Mesodermal cell (in vitro differentiated cells): ENCODE measurements around the gene CLCN5.

Source experiments
- H3K27ac ChIP-seq: 2 replicates; pipeline ENCODE4 v1.7.0; 2013; ENCODE audit warnings: mild to moderate bottlenecking, low read depth, low read length, moderate library complexity; ENCODE audit not compliant: severe bottlenecking
- H3K36me3 ChIP-seq: 2 replicates; pipeline ENCODE4 v1.7.1; 2013; ENCODE audit warnings: mild to moderate bottlenecking, low read length, moderate library complexity; ENCODE audit not compliant: control insufficient read depth, insufficient read depth
- H3K4me1 ChIP-seq: one replicate; pipeline ENCODE4 v1.7.1; 2013; ENCODE audit warnings: mild to moderate bottlenecking, low read length; ENCODE audit not compliant: insufficient read depth, control insufficient read depth, poor library complexity, severe bottlenecking
- H3K4me3 ChIP-seq: 2 replicates; pipeline ENCODE4 v1.7.0; 2013; ENCODE audit warnings: low read length, control low read depth, mild to moderate bottlenecking; ENCODE audit not compliant: insufficient read depth, poor library complexity, severe bottlenecking; ENCODE audit errors: extremely low read depth
- H3K9me3 ChIP-seq: 2 replicates; pipeline ENCODE4 v1.7.1; 2013; ENCODE audit warnings: mild to moderate bottlenecking, low read length, moderate library complexity; ENCODE audit not compliant: control insufficient read depth
- WGBS, 2 experiments: methylation state at CpG; one replicate each; pipeline ENCODE4 v1.1.5; 2013; ENCODE audit warnings: missing lambda C conversion rate in 2 of 2; ENCODE audit not compliant: insufficient coverage in 2 of 2; 5-methylcytosine and 5-hydroxymethylcytosine counted together

CLCN5 gene

DNA sequence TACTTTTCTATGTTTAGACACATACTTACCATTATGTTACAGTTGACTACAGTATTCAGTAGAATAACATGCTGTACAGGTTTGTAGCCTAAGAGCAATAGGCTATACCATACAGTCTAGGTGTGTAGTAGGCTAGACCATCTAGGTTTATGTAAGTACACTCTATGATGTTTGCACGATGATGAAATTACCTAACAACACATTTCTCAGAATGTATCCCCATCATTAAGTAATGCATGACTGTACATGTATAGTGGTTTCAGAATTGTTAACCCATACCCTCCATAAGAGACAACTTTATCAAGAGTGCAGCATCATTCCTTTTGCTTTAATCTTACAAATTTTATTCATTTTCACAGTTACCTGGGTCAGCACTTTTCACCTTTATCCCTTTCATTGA, 126.8 kb downstream of the CLCN5 start:
- Histone ChIP-seq H3K27ac (no peak overlapping the region), H3K9me3 (no peaks in the 10 kb centered on the region), H3K4me3 (no peak overlapping the region), H3K4me1 (no peaks in the 10 kb centered on the region), H3K36me3 (peaks cover 5% of the 10 kb centered on the region)
- no CpG with 5 or more reads among the region's 1 CpG for WGBS, 2 experiments

GRCh38 chrX:50054147-50054546, 131.8 kb downstream of the CLCN5 start:
- H3K27ac ChIP-seq: no peak overlapping the region
- no peaks in the 10 kb centered on the region for H3K9me3 ChIP-seq
- no CpG with 5 or more reads among the region's 1 CpG for WGBS, 2 experiments
- H3K36me3 ChIP-seq: peaks cover 14% of the 10 kb centered on the region
- no peak overlapping the region for H3K4me3 ChIP-seq
- H3K4me1 ChIP-seq: no peaks in the 10 kb centered on the region

DNA sequence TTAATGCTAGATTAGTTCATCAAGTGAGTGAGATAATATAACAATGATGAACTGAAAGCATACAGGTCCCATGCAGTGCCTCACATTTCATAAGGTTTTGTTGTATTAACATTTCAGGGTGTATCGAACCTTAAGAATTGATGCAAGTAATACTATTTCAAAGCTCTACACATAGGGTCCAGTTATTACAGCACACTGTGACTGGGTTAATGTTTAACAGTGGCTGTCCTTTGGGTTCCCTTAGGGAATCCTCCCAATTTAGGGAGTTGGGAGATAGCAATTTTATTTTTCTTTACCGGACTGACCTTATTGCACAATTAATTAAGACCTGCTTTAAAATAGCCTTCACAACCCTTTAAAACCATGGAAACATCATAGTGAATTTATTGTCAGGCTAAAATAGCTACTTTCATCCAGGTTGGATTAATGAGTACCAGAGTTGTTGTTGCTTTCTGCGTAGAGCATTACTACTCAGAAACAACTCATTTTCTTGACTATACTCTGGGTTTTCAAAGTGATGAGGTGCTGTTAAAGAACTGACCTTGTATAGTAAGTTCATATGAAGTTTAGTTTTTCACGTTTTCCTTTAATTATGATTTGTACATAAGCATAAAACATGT, 144.0 kb downstream of the CLCN5 start:
- no peak overlapping the region for H3K27ac ChIP-seq
- H3K36me3 ChIP-seq: peaks cover 13% of the 10 kb centered on the region
- H3K4me3 ChIP-seq: no peak overlapping the region
- no peaks in the 10 kb centered on the region for H3K9me3 ChIP-seq
- peaks cover 13% of the 10 kb centered on the region for H3K4me1 ChIP-seq
- WGBS, 2 experiments: no CpG with 5 or more reads among the region's 4 CpGs

GRCh38 chrX:50067435-50068284, 145.3 kb downstream of the CLCN5 start:
- H3K36me3 ChIP-seq: peaks cover 16% of the 10 kb centered on the region
- peak overlapping the region; percentile 95 for H3K27ac ChIP-seq
- H3K4me1 ChIP-seq: peaks cover 13% of the 10 kb centered on the region
- no peaks in the 10 kb centered on the region for H3K9me3 ChIP-seq
- 0% methylated on average over 1 of the region's 9 CpGs; no CpG with 5 or more reads in 1 of the 2 experiments for WGBS, 2 experiments
- H3K4me3 ChIP-seq: peak overlapping the region; percentile 14

- Histone ChIP-seq H3K4me1 (peaks cover 13% of the 10 kb centered on the region), H3K9me3 (no peaks in the 10 kb centered on the region), H3K27ac (peak overlapping the region; percentile 95), H3K36me3 (peaks cover 19% of the 10 kb centered on the region), H3K4me3 (no peak overlapping the region)
- WGBS, 2 experiments: no CpG with 5 or more reads among the region's 2 CpGs
Observed at GRCh38 chrX:50068285-50068563, 145.8 kb downstream of the CLCN5 start.

DNA sequence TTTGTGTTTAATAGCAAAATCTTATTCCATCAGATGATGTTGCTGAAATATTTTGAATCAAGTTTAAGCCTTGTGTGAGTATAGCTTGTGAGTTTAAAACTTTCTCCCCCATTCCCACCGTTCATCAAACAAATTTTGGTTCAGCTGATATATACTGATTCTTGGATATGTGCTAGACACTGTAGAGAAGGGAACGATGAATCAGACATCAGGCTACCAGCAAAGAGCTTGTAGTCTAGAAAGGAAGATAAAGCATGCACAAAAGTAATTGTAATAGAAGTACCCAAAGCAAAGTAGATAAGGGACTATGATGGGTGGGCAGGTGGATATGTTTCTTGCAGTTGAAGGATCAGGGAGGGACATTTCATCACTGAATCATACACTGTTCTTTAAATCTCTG, 146.5 kb downstream of the CLCN5 start:
- Histone ChIP-seq H3K27ac (no peak overlapping the region), H3K4me3 (no peak overlapping the region), H3K4me1 (peaks cover 13% of the 10 kb centered on the region), H3K36me3 (peaks cover 23% of the 10 kb centered on the region), H3K9me3 (no peaks in the 10 kb centered on the region)
- WGBS, 2 experiments: no CpG with 5 or more reads among the region's 2 CpGs

DNA sequence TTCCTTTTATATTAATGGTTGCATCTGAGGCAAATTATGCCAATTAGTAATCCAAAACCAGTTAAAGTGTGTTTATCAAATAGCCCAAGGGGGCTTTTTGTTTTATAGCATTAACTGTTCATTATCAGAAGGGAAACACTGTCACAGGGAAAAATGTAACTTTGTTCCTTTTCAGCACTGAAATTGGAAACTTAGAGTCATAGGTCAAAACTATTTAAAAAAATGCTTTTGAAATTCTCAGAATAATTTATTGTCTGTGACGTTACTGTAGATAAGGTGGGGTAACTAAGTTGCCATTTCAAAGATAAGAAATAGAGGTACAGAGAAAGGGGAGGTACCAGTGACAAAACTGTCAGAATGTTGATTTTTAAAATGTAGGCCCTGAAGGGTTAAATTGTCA, 149.1 kb downstream of the CLCN5 start:
- no peaks in the 10 kb centered on the region for H3K9me3 ChIP-seq
- H3K36me3 ChIP-seq: peaks cover 39% of the 10 kb centered on the region
- WGBS, 2 experiments: 80% methylated on average over 1 of the region's 1 CpG; no CpG with 5 or more reads in 1 of the 2 experiments
- peaks cover 13% of the 10 kb centered on the region for H3K4me1 ChIP-seq
- no peak overlapping the region for H3K4me3 ChIP-seq
- H3K27ac ChIP-seq: no peak overlapping the region

GRCh38 chrX:50072110-50072509, 149.7 kb downstream of the CLCN5 start:
- Histone ChIP-seq H3K4me1 (peaks cover 13% of the 10 kb centered on the region), H3K36me3 (peaks cover 45% of the 10 kb centered on the region), H3K9me3 (no peaks in the 10 kb centered on the region), H3K4me3 (no peak overlapping the region), H3K27ac (no peak overlapping the region)
- WGBS, 2 experiments: 100% methylated on average over 1 of the region's 1 CpG; no CpG with 5 or more reads in 1 of the 2 experiments

DNA sequence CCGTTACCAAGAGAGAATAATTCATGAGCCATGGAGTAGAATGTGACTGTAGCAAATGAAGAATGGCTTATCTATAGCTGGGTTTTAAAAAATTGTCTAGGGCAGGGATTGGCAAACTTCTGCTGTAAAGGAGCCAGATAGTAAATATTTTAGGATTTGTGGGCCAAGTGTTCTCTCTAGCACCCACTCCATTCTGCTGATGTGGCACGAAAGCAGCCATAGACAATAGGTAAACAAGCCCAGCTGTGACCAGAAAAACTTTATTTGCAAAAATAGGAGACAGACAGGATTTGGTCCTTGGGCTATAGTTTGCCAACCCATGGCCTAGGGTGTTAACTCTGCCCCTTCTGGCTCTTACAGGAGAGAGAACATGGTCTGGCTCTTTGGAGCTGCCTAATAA, 151.2 kb downstream of the CLCN5 start:
- WGBS, 2 experiments: 100% methylated on average over 1 of the region's 2 CpGs; no CpG with 5 or more reads in 1 of the 2 experiments
- H3K36me3 ChIP-seq: peaks cover 52% of the 10 kb centered on the region
- H3K4me1 ChIP-seq: peaks cover 3% of the 10 kb centered on the region
- H3K27ac ChIP-seq: no peak overlapping the region
- no peak overlapping the region for H3K4me3 ChIP-seq
- H3K9me3 ChIP-seq: no peaks in the 10 kb centered on the region

DNA sequence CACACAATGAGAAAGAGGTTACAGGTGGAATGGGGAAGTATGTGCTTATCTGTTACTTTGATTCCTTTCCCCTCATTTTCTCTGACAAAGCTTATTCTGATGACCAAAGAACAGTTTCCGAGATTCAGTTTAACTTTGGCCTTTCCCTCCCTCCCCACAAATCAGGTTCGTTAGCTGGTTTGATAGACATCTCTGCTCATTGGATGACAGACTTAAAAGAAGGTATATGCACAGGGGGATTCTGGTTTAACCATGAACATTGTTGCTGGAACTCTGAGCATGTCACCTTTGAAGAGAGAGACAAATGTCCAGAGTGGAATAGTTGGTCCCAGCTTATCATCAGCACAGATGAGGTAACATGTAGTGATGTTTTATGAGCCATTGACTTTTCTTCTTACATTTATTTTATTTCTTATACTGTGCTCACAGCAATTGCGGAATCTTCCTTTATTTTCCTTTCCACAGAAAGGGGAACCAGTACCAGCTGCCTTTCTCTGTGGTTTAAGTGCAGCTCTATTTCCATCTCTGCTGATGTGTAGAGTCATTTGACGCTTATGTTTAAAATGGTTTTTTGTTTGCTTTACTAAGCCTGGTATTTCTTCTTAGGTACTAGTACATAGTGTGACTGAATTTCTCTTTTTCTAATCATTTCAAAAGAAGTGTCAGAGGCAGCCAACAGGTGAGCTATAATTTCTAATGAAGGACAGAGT, 153.4 kb downstream of the CLCN5 start:
- no peak overlapping the region for H3K27ac ChIP-seq
- no CpG with 5 or more reads among the region's 4 CpGs for WGBS, 2 experiments
- H3K36me3 ChIP-seq: peaks cover 39% of the 10 kb centered on the region
- no peaks in the 10 kb centered on the region for H3K9me3 ChIP-seq
- H3K4me1 ChIP-seq: no peaks in the 10 kb centered on the region
- H3K4me3 ChIP-seq: no peak overlapping the region
